Kidney (tissue), 14 donors: Measurements from ENCODE around the gene ANKRD65. TPM values are rescaled to one million over a fixed set of nuclear protein-coding genes. Genes with fewer than 3 reads are reported as not detected.

Experiments used
- DNase-seq, 5 donors: peaks; one replicate each; pipeline ENCODE4 v3.0.0-alpha.2; 2013 to 2020
- FAIRE-seq: peaks from 2 replicates; lab custom pipeline; 2012; peaks lifted over from hg19 to GRCh38; lab: Jason Lieb, UNC
- H3K27ac ChIP-seq, 2 donors: one replicate each; pipeline ENCODE4 v1.7.0; 2013; ENCODE audit warnings: low read depth in 2 of 2, low read length in 2 of 2, inconsistent platforms in 1 of 2
- H3K27me3 ChIP-seq: one replicate; pipeline ENCODE4 v1.7.1; 2013; ENCODE audit warnings: low read length, inconsistent platforms; ENCODE audit not compliant: control insufficient read depth, insufficient read depth
- H3K36me3 ChIP-seq, 3 donors: one replicate each; pipeline versions ENCODE4 v1.7.0 to v1.7.1; 2013; ENCODE audit warnings: low read length in 3 of 3, control low read depth in 1 of 3, inconsistent platforms in 1 of 3; ENCODE audit not compliant: insufficient read depth in 3 of 3, control insufficient read depth in 2 of 3
- H3K4me1 ChIP-seq, 3 donors: one replicate each; pipeline versions ENCODE4 v1.7.0 to v1.7.1; 2013; ENCODE audit warnings: low read length in 3 of 3, inconsistent platforms in 1 of 3, low read depth in 1 of 3; ENCODE audit not compliant: control insufficient read depth in 2 of 3, insufficient read depth in 2 of 3
- H3K4me3 ChIP-seq, 3 donors: one replicate each; pipeline versions ENCODE4 v1.7.0 to v1.8.1; 2013; ENCODE audit warnings: low read length in 3 of 3, control low read depth in 1 of 3, inconsistent platforms in 1 of 3
- H3K9ac ChIP-seq, 3 donors: one replicate each; pipeline versions ENCODE4 v1.7.0 to v1.7.1; 2013; ENCODE audit warnings: low read length in 3 of 3, control low read depth in 1 of 3, inconsistent platforms in 1 of 3
- H3K9me3 ChIP-seq, 3 donors: one replicate each; pipeline versions ENCODE4 v1.7.0 to v1.7.1; 2013; ENCODE audit warnings: low read length in 3 of 3, control low read depth in 1 of 3, inconsistent platforms in 1 of 3; ENCODE audit not compliant: control insufficient read depth in 2 of 3, insufficient read depth in 1 of 3
- intact Hi-C: fragments of 100-400 bp; cut with DNase I; formaldehyde crosslinking; loops from one replicate; pipeline ENCODE4 v1.11.1; 2022
- polyA plus RNA-seq: library from polyadenylated mRNA; stranded (reverse); fragments of 350-450 nt; fragmentation: Illumina TruSeq; extraction: RNeasy Lipid Tissue Mini Kit (QIAGEN cat#74804); gene quantifications from one replicate; pipeline ENCODE4 v1.2.3, GENCODE V29; 2014; ENCODE audit warnings: low read depth, low replicate concordance; ENCODE audit not compliant: insufficient read depth
- total RNA-seq: library from RNA; stranded (reverse); fragmentation: NEBNext Ultra II Directional; extraction: Animal tissue kit (Norgen Biotek cat#: 25700); gene quantifications from one replicate; pipeline ENCODE4 v1.2.1, GENCODE V29; 2021
- TF ChIP-seq, protein P1 (sequence below): IDR thresholded peaks from 3 replicates; pipeline ENCODE4 v1.5.1; 2012; ENCODE audit warnings: mild to moderate bottlenecking, moderate library complexity, borderline replicate concordance; ENCODE audit not compliant: insufficient read depth; ENCODE audit errors: extremely low read depth
- donor health status: control.
- donor health status: control.
- donor health status: control.
- donor health status: control.
- donor health status: control.
- donor health status: DM: yes; HTN: yes; CAD: no.
- donor health status: Normal renal cell carcinoma (clear cell type).

The ANKRD65 gene
- total and polyA plus RNA-seq, 2 donors from 2014 or later: 5.2 to 7.1 TPM

DNA sequence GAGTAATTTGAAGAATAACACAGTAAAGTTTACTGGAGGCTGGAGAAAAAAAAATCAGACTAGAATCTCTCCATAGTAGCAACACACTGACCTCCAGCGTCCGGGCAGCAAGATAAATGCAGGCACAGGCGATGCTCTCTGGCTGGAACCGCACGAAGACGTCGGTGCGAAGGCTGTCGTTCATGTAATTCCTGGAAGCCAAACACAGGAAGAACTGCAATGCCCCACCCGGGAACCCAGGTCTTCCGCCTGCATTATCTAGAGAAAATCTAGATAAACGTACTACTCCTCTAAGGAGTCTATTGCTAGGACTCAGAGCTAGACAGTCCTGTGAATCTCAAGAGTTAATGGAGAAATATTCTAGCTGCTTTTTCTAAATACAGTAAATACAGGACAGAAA lies 30.4 kb downstream of the ANKRD65 start:
- H3K9me3 ChIP-seq: no peaks in the 10 kb centered on the region
- H3K9ac ChIP-seq: no peak overlapping the region
- H3K4me1 ChIP-seq: peaks cover 0 to 2% (median 0%) of the 10 kb centered on the region in 3 donors
- peaks cover 15 to 78% (median 56%) of the 10 kb centered on the region in 3 donors for H3K36me3 ChIP-seq
- H3K4me3 ChIP-seq: no peak overlapping the region
- peak in 1 of 5 donors; percentile 31 for DNase-seq
- H3K27me3 ChIP-seq: no peaks in the 10 kb centered on the region
- no peak for FAIRE-seq
- no peak overlapping the region for H3K27ac ChIP-seq
- TF ChIP-seq, protein P1, sequence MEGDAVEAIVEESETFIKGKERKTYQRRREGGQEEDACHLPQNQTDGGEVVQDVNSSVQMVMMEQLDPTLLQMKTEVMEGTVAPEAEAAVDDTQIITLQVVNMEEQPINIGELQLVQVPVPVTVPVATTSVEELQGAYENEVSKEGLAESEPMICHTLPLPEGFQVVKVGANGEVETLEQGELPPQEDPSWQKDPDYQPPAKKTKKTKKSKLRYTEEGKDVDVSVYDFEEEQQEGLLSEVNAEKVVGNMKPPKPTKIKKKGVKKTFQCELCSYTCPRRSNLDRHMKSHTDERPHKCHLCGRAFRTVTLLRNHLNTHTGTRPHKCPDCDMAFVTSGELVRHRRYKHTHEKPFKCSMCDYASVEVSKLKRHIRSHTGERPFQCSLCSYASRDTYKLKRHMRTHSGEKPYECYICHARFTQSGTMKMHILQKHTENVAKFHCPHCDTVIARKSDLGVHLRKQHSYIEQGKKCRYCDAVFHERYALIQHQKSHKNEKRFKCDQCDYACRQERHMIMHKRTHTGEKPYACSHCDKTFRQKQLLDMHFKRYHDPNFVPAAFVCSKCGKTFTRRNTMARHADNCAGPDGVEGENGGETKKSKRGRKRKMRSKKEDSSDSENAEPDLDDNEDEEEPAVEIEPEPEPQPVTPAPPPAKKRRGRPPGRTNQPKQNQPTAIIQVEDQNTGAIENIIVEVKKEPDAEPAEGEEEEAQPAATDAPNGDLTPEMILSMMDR: no peak
- intact Hi-C loops: no loop called here

DNA sequence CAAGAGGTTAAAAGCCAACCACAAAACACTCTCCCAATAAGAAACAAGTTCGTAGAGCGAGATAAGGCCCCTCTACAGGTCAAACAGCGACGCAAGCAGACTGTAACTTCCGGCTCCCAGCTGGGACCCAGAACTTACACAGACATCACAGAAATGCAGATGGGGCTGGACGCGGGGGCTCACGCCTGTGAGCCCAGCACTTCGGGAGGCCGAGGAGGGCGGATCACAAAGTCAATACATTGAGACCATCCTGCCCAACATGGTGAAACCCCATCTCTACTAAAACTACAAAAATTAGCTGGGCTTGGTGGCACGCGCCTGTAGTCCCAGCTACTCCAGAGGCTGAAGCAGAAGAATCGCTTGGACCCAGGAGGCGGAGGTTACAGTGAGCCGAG lies 33.0 kb downstream of the ANKRD65 start:
- Histone ChIP-seq H3K36me3 (peaks cover 11 to 60% (median 41%) of the 10 kb centered on the region in 3 donors), H3K27ac (no peak overlapping the region), H3K4me3 (no peak overlapping the region), H3K27me3 (no peaks in the 10 kb centered on the region), H3K9me3 (no peaks in the 10 kb centered on the region), H3K9ac (no peak overlapping the region), H3K4me1 (no peaks in the 10 kb centered on the region)
- DNase-seq (peak in 1 of 5 donors; percentile 30), FAIRE-seq (no peak)
- TF ChIP-seq, protein P1: no peak
- intact Hi-C loops: no loop called here

DNA sequence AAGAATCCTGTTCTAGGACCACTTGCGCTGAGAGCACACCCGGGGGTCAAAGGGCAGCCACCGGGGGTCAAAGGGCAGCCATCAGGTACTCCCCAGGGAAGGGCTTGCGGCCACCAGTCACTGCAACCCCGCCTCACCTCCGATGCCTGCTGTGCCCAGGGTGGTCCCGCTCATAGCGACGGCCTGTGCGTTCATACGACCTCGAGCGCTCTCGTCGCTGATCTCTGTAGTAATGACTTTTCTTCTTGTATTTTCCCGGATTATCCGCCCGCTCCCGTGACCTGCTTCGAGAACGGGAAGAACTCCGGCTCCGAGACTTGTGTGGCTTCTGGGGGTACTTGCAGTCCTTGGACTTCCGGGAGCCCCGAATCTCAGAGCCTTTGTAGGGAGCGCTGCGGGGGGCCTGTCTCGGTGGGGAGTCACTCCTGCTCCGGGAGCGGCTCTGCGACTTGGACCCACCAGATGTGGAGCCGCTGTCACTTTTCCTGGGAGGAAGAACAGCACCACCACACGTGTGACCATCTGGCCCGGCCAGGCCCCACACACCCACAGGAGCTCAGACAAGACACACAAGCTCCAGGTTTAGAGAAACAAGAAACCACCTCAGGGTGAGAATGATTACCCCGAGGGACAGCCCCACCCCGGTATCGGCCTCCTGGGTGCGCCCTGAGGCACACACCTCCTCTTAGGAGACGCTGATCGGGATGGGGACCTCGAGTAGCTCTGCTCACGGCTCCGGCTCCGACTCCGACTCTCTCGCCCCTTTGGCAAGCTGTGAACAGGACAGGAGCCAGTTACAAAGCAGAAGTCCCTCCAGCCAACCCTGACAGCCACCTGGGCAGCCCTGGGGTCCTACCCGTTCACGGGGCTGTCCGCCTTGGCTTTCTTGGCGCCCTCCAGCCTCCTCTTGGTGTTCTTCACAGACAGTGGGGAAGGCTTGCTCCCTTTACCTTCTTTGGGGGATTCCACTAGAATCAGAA lies 33.7 kb downstream of the ANKRD65 start:
- Histone ChIP-seq H3K4me3 (no peak overlapping the region), H3K9ac (no peak overlapping the region), H3K36me3 (peaks cover 11 to 53% (median 34%) of the 10 kb centered on the region in 3 donors), H3K27ac (no peak overlapping the region), H3K4me1 (no peaks in the 10 kb centered on the region), H3K27me3 (no peaks in the 10 kb centered on the region), H3K9me3 (no peaks in the 10 kb centered on the region)
- intact Hi-C loops: no loop called here
- TF ChIP-seq, protein P1: no peak
- FAIRE-seq (no peak), DNase-seq (peak in 1 of 5 donors; percentile 70)
